K562 (cell line): ENCODE measurements around the gene HOXC5. TPM values are rescaled to one million over a fixed set of nuclear protein-coding genes. Genes with fewer than 3 reads are reported as not detected.

ENCODE experiments used
- HMG20A ChIP-seq: fragments of 450-650 bp; formaldehyde crosslinking; conservative IDR thresholded peaks from 2 replicates; pipeline ENCODE4 v1.4.0; 2020; ENCODE audit warnings: mild to moderate bottlenecking, mixed read lengths
- RFX5 ChIP-seq: IDR thresholded peaks from 2 replicates; pipeline ENCODE4 v1.6.1; 2011; ENCODE audit warnings: low read depth, mild to moderate bottlenecking, improper control_type of control experiment, low read length
- ZNF586 ChIP-seq: fragments of 450-650 bp; formaldehyde crosslinking; conservative IDR thresholded peaks from 2 replicates; pipeline ENCODE4 v1.4.0; 2020; ENCODE audit warnings: mild to moderate bottlenecking, moderate library complexity
- ZNF589 ChIP-seq: fragments of 200-800 bp; sonication (Bioruptor generic); IDR thresholded peaks from 2 replicates; pipeline ENCODE4 v1.6.1; 2016; ENCODE audit warnings: low read depth, missing genetic modification characterization, missing compliant biosample characterization
- polyA plus RNA-seq, 8 experiments: library from polyadenylated mRNA; depleted of rRNA in 4 of 8; stranded (reverse) in 5 of 8; unstranded in 3 of 8; fragments of >200 nt; fragmentation: Nextera tagmentation in 2 of 8; fragmentation: Illumina TruSeq in 1 of 8; extraction: Ambion mirVana in 2 of 8; extraction: Trizol in 1 of 8; gene quantifications; 2 replicates each; pipeline versions ENCODE4 v1.2.1 to v1.2.3, GENCODE V29; 2011 to 2014; ENCODE audit warnings: inconsistent platforms in 1 of 8, missing spikeins in 1 of 8
- total RNA-seq, 7 experiments: library from RNA; depleted of rRNA in 6 of 7; stranded (reverse); fragments of >200 nt in 6 of 7; fragmentation: Illumina TruSeq in 2 of 7; extraction: Trizol in 2 of 7; gene quantifications; 2 replicates each; pipeline versions ENCODE4 v1.2.1 to v1.2.3, GENCODE V29; 2011 to 2021; ENCODE audit warnings: low replicate concordance in 1 of 7
- TF ChIP-seq, protein P1 (sequence below), 2 experiments: fragments of 450-650 bp; formaldehyde crosslinking in 1 of 2; IDR thresholded peaks; 2 replicates each; pipeline versions ENCODE4 v1.4.0 to v1.6.1; 2014 to 2020; ENCODE audit warnings: mild to moderate bottlenecking in 2 of 2, borderline replicate concordance in 1 of 2, low read depth in 1 of 2

The HOXC5 gene
- total and polyA plus RNA-seq, 9 of the 15 experiments (the other 6 are each of a cell fraction or from before 2014, with no cell fraction given) = 0.10 to 0.44 (median 0.18) TPM; not detected in 4

DNA sequence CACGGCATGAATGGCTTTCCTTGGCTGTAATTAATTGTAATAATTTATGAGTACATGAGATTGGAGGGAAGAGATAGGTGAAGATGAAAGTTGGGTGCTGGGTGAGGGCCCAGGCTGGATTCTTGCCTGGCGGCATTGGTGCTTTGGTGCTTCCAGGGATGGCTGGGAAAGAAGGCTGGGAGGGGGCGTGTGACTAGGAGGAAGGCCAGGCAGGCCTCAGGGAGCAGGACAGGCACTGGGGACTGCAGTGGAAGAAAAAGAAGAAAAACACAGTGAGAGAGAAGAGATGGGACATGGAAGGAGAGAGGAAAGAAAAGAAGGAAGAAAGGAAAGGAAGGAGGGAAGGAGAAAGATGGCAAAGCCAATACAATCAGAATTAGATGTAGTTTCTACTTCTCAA, 29.2 kb upstream of the HOXC5 start (continued):
- TF ChIP-seq ZNF586 (CRISPR knock-in tag) (no peak), RFX5 (no peak), ZNF589 (CRISPR knock-in tag) (no peak), HMG20A (CRISPR knock-in tag) (no peak)
- TF ChIP-seq, protein P1, sequence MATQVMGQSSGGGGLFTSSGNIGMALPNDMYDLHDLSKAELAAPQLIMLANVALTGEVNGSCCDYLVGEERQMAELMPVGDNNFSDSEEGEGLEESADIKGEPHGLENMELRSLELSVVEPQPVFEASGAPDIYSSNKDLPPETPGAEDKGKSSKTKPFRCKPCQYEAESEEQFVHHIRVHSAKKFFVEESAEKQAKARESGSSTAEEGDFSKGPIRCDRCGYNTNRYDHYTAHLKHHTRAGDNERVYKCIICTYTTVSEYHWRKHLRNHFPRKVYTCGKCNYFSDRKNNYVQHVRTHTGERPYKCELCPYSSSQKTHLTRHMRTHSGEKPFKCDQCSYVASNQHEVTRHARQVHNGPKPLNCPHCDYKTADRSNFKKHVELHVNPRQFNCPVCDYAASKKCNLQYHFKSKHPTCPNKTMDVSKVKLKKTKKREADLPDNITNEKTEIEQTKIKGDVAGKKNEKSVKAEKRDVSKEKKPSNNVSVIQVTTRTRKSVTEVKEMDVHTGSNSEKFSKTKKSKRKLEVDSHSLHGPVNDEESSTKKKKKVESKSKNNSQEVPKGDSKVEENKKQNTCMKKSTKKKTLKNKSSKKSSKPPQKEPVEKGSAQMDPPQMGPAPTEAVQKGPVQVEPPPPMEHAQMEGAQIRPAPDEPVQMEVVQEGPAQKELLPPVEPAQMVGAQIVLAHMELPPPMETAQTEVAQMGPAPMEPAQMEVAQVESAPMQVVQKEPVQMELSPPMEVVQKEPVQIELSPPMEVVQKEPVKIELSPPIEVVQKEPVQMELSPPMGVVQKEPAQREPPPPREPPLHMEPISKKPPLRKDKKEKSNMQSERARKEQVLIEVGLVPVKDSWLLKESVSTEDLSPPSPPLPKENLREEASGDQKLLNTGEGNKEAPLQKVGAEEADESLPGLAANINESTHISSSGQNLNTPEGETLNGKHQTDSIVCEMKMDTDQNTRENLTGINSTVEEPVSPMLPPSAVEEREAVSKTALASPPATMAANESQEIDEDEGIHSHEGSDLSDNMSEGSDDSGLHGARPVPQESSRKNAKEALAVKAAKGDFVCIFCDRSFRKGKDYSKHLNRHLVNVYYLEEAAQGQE (IDR thresholded peaks at IDR 0.05; ENCODE audit: borderline replicate concordance) = no peak
- TF ChIP-seq, protein P1 (CRISPR knock-in tag; IDR thresholded peaks at IDR 0.05; ENCODE audit: low read depth) = no peak
